CD1c-positive myeloid dendritic cell (primary cell): ENCODE measurements around the gene ARHGEF37.

Source experiments
- DNase-seq: peaks from one replicate; pipeline ENCODE4 v3.0.0-alpha.2; 2016; ENCODE audit errors: extremely low spot score

ARHGEF37 gene

DNA sequence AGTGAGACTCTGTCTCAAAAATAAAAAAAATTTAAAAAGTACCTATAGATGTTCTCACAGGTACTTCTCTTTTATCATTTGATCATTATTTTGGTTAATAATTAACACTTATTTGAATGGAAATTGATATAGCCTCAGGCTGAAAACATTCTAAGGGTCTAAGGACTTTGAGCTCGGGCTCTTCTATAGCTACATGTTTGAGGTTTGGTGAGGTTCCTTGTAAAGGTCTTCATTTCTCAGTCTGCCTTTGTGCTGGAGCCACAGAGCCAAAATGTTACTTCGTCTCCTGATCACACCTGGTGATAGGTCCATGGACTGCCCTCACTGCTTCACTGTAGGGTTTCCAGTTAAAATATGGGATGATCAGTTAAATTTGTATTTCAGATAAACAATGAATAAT, 22.6 kb downstream of the ARHGEF37 start:
- no peak for DNase-seq

- DNase-seq = no peak
These were observed 23.0 kb downstream of the ARHGEF37 start for GRCh38 chr5:149604321-149604720.

DNA sequence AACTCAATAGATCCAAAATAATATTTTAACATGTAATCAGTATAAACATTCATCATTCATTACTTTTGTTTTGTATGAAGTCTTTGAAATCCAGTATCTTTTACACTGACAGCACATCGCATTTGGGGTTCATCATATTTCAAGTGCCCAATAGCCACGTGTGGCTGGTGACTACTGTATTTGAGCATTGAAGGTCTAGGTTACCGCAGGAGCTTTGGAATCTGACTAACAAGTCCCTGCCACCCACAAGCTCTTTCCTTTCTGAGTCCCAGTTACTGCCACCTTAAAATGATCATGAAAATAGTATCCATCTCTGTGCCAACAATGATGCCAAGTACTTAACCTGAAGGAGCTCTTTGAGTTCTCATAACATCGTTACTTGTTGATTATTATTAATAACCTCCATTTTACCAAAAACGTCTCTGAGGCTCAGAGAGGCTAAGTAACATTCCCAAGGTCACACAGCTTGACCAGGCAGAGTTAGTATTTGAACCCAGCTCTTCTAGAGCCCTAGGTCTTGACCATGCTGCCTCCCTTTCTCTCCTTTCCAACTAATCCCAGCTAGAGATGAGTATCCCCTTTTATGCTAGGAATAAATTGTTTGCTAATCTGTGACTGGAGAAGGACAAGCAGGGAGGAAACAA, 24.2 kb downstream of the ARHGEF37 start:
- DNase-seq = no peak

DNA sequence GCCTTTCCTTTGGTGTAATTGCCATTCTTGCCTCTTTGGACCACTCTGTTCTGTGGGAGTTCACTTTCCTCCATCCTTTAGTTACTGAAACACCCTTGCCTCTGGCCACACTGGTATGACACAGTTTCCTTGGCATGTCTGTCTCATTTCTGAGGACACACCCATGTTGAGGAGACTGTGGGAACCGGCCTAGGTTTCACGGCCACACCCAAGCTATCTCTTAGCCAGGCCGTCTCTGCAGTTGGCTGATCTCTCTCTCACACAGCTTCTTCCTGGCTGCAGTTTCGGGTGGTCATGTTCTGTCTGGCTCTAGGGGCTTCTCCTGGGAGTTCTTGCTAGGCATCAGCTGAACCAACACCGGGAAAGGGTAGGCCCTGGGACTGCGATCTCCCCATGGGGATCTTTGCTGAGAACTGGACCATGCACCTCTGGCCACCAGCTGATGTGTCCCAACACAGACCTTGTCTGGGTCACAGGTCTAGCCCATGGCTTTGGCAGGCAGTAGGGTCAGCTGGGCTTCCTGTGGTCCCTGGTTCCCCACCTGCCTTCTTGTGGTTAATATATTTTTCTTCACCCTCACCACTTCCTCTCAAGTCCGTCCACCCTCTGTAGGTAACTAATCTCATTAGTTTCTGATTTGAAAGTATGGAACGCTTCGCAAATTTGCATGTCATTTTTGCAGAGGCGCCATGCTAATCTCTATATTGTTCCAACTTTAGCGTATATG, 24.9 kb downstream of the ARHGEF37 start:
- DNase-seq = no peak

- DNase-seq = no peak
These were observed 27.7 kb downstream of the ARHGEF37 start for GRCh38 chr5:149608936-149609545.

- DNase-seq = no peak
These were observed 28.4 kb downstream of the ARHGEF37 start for GRCh38 chr5:149609640-149610219.

- no peak for DNase-seq
These were observed 29.4 kb downstream of the ARHGEF37 start for GRCh38 chr5:149610589-149611255.

- DNase-seq = no peak
These were observed 30.0 kb downstream of the ARHGEF37 start for GRCh38 chr5:149611326-149611725.

- no peak for DNase-seq
These were observed 33.0 kb downstream of the ARHGEF37 start for GRCh38 chr5:149614034-149614907.

- DNase-seq = no peak
These were observed 34.7 kb downstream of the ARHGEF37 start for GRCh38 chr5:149615976-149616375.

DNA sequence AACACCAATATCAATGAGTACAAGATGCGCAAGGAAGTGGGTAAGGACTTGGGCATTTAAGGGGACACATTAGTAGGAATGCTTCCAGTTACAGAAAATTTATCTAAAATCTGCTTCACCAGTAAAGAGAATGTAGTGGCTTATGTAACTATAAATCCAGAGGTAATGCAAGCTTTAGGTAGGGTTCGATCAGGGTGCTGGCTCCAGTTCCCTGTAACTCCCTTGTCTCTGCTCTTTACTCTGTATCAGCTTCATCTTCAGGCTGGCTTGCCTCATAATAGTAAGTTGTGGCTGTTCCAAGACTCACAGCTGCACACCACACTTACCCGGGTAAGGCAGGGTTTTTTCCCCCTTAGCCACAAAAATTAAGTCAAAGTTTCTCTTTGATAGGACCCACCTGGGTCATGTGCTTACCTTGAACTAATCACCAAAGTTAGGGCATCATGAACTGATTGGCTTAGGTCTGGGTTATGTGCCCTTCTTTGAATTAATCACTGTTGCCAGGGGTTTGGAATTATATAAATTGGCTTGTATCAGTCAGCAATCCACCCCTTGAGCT, 35.5 kb downstream of the ARHGEF37 start:
- DNase-seq = no peak

DNA sequence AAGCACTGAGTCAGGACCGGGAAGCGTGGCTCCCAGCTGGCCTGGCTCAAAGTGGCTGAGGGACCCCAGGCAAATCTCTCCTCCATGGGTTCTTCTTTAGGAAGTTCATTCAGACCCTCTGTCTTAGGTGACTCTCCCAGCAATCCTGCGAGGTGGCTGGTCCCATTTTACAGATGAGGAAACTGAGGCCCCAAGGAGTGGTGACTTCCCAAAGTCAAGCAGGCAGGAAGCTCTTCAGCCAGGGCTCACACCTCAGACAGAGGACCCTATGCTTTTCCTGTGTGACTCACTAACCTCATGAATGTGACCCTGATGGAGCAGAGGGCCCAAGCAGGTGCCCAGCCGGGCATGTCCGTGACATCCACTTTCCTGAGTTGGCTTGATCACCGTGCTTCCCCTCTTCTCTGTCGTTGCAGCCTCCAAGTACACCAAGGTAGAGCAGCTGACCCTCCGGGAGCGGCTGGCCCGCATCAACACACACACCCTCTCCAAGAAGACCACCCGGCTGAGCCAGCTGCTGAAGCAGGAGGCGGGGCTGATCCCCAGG, 36.5 kb downstream of the ARHGEF37 start:
- no peak for DNase-seq

DNA sequence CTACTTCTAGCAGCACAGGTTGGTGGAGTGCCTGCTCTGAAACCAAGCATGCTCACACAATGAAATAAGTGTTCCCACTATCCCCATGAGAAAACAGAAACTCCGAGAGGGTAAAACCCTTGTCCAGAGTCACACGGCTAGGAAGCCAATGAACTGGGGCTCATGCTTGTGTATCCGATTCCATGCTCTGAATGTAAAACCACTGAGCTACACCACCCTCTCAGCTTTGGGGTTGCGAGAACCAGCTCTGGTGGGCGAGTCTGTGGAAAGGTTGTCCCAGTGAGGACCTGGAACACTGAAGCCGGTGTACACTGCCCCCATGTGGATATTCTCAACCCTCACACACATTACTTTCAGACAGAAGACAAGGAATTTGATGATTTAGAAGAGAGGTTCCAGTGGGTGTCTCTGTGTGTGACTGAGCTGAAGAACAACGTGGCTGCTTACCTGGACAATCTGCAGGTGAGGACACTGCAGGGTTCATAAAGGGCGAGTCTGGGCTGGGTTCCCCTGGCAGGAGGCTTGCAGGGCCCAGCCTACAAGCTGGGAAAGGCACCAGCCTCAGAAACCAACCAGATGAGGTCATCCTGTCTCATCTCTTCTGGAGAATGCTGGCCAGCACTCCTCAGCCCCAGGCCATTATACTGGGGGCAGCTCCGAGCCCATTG, 37.4 kb downstream of the ARHGEF37 start:
- DNase-seq = peak; percentile 21

DNA sequence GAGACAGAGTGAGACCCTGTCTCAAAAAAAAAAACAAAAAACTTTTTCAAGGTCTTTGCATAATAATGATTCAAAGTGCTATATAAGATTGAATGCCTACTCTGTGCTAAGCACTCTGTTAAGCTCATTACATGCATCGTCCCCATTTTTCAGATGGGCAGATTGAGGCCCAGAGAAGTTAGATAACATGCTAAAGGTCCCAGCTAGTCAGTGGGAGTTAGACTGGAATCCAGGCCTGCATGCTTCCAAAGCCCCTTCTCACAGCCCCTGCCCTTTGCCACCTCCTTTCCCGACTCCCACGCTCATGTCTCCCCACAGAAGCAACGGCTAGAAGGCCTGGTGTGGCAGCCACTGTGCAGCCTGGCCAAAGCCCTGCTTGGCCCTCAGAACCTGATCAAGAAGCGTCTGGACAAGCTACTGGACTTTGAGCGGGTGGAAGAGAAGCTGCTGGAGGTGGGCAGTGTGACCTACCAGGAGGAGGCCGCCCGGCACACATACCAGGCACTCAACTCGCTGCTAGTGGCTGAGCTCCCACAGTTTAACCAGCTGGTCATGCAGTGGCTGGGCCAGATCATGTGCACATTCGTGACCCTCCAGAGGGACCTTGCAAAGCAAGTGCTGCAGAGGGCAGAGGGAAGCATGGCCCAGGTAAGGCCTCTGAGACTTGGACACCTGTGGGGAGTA, 40.3 kb downstream of the ARHGEF37 start:
- DNase-seq = no peak

DNA sequence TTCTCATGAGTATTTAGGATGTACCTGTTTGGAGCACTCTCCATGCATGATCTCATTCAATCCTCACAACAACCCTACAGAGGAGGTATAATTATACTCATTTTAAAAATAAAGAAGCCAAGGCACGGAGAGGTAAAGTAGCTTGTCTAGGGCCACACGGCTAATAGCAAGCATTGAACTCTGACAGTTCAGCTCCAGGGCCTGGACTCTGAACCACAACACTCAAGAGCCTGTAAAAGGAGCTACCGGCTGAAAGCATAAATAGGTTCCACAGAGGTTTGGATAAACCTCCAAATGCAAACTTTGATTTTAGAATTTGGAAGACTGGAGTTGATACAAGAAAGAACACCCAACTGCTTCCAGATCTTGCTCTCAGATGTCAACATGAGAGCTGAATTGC, 41.2 kb downstream of the ARHGEF37 start:
- no peak for DNase-seq

GRCh38 chr5:149623473-149623872, 42.2 kb downstream of the ARHGEF37 start:
- DNase-seq = no peak

- no peak for DNase-seq
These were observed 45.8 kb downstream of the ARHGEF37 start for GRCh38 chr5:149627070-149627469.

GRCh38 chr5:149628221-149628620, 46.9 kb downstream of the ARHGEF37 start:
- DNase-seq = peak; percentile 67

DNA sequence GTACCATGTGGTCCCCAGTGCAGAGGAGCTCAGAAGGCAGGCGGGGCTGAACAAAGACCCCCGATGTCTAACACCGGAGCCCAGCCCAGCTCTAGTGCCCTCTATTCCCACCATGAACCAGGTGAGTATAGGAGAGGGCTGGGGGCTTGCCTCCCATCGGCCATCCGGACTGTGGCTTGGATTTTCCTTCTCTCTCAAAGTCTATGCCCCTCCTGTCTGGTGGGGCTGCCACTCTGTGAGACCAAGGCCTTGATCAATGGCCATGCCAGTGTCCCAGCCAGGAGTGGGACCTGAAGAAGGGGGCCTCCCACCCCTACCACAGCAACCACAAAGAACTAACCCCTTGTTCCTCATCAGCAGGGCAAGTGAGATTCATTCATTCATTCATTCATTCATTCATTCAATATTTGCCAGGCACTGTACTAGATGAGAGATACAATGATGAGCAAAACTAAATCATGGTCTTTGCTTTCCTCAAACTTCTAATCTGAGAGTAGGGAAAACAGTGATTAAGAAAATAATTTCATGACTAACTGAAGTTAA, 47.6 kb downstream of the ARHGEF37 start:
- DNase-seq = no peak
